Activated CD4-positive, alpha-beta T cell treated with anti-CD3 and anti-CD28 coated beads, Interleukin-2, amount 50 U/mL, for 1 hour (primary cell): ENCODE measurements around the gene LCN10.

Source experiments
- DNase-seq: peaks from one replicate; pipeline ENCODE4 v3.0.0-alpha.2; 2020

LCN10 gene

DNA sequence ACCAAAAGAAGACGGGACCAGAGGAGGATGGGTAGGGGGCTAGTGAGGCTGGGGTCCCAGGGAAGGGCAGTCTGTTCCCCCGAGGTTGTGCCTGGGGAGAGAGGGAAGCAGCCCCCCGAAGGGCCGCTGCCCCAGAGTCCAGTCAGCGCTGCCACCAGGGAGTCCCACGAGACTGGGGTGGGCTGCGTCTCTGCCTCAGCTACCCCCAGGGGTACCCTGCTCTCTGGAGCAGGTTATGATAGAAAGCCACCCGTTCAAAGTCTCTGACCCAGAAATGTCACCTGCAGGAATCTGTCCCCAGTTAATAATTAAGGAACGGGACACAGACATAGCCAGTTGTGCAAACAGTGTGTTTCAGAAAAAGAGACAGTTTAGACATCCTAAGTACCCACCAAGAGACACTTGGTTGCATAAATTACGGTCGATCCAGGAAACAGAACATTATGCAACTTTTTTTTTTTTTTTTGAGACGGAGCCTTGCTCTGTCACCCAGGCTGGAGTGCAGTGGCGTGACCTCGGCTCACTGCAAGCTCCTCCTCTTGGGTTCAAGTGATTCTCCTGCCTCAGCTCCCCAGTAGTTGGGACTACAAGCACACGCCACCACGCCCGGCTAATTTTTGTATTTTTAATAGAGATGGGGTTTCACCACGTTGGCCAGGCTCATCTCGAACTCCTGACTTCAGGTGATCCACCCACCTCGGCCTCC, 44.8 kb downstream of the LCN10 start:
- DNase-seq = no peak

DNA sequence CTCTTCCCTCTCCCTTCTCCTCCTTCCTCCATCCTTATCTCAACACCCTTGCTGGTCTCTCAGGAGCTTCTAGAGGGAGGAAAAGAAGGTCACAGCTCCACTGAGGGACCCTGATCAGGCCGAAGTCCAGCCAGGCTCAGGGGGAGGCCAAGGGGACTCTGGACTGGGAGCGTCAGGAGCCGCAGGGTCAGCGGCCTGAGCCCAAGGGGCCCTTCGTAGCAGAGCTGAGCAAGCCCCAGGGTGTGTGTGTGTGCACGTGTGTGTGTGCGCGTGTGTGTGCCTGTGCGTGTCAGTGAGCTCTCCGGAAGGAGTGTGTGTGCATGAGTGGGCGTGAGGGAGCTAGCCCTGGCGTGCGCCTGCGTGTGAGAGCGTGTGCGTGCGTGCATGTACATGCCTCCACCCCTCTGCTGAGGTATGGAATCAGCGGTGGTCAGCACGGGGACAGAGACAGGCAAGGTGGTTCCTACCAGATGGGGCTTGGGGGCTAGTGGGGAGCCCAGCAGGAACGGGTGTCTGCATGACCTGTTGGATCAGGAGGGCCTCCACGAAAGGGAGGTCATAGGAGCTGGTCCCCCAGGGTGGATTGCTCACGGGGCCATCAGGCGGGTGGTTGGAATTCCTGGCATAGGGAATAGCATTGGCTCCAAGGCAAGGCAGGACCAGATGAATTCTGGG, 45.5 kb downstream of the LCN10 start:
- no peak for DNase-seq

DNA sequence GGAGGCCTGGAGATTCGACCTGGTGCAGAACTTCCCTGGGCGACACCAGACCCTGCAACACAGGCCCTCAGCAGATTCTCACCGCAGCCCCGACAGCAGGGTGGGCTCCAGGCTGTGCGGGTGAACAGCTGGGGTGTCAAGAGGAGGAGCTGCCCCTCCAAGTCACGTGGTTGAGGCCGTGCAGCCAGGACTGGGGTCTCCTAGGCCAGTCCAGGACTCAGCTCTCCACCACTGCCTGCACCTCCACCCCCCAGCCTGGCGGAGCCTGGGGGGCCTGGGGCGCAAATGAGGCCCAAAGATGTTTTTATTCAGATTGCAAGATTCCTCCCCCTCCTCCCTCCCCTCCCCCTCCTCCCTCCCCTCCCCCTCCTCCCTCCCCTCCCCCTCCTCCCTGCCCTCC, 46.2 kb downstream of the LCN10 start:
- no peak for DNase-seq

DNA sequence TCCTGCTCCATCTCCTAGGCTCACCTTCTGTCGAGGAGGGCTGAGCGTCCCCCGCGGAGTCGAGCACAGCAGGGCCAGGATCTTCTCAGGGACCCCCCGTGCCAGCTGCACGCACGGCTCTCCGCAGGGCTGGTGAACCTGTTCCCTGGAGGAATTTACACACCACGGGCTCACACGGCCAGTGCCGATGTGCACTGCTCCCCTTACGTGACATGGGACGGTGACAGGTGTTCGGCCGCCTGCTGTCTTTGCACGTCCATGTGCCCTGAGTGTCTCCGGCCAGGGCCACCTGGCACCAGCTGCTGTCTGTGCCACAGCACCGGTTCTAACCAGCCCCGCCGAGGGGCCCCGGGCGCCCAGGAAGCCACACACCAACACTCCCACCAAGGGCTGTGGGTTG, 46.8 kb downstream of the LCN10 start:
- DNase-seq = no peak

DNA sequence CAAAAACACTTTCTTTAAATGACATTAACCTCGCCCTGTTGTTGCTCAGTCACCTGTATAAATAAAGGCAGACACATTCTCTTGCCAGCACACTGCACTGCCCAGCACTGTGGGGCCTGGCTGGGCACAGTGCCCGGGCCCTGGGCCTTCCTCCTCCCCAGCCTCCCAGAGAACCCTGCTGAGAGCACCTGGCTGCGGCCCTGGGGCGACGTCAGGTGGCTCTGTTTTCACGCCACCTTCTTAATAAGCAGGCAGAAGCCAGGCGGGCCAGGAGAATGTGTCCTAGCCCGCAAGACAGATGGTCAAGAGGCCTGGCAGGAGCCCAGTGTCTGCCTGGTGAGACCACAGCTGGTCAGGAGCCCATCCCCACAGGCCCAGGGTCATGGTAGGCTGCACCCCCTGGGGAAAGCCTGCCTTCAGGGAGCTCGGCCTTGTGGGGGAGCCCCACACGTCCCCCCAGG, 47.3 kb downstream of the LCN10 start:
- DNase-seq = no peak

DNA sequence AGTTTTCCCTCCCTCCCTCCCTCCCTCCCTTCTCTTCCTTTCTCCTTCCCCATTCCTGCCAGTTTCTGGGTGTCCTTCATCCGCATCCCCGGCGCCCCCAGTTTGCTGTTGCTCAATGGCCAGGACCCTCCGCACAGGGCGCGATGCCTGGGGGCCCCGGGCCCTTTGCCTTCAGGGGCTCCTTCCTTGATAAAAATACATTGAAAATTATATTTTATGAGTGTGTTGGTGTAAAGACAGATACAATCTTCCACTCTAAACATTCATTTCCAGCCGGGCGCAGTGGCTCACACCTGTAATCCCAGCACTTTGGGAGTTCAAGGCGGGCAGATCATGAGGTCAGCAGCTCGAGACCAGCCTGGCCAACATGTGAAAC, 47.9 kb downstream of the LCN10 start:
- DNase-seq = no peak

DNA sequence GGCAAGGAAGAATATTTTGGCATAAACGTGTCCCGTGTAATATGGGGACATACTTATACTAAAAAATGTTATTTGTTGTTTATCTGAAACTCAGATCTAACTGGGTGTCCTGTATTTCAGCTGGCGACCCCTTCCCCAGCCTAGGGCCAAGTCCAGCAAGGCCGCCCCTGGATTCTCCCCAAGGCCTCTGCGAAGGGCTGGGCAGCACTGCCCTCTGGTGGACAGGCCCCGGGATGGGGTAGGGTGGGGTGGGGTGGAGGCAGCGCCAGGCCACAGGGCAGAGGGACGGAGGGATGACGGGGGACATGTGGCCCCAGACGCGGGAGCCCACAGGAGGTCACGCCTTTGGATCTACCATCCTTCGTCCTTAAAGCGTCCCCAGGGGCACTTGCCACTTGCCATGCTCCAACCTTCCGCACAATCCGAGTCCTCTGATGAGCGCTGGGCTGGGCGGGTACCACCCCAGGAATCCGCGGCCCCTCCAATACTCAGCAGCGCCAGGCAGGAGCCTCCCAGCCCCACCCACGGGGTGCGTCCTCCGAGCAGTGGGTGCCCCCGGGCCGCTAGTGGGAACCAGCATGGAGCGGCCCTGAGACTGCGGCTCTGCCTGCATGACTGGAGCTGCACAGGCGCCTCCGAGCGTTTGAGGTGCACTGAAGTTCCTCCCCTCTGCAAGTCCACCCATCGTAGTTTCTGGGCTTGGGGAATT, 48.4 kb downstream of the LCN10 start:
- DNase-seq = no peak

DNA sequence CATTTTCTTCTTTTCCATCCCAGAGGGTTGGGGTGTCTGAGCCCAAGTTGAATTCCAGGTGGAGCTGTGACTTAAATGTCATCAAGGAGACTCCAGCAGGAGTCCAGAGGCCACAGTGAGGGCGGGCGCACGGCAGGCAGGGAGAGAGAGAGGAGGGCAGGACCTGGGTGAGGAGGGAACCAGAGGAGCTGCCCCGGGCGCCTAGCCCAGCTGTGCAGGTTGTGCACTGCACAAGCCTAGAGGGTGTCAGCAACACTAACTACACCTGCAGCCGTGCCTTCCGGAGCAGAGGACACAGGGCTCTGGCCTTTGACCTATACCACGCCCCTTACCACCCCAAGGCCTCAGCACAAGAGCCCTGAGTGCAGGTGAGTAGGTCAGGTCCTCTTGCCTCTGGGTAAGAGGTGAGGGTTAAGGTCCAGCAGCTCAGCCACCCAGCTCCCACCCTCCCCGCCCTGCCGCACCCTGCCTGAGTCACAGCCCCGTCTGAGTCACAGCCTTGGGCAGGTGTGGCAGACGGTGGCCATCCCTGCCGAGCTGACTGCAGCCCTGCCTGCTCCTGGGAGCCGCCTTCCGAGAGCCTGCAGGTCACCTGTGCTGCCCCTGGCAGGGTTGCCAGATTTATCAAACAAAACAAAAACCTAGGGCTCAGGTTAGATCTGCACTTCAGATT, 49.1 kb downstream of the LCN10 start:
- DNase-seq = no peak

DNA sequence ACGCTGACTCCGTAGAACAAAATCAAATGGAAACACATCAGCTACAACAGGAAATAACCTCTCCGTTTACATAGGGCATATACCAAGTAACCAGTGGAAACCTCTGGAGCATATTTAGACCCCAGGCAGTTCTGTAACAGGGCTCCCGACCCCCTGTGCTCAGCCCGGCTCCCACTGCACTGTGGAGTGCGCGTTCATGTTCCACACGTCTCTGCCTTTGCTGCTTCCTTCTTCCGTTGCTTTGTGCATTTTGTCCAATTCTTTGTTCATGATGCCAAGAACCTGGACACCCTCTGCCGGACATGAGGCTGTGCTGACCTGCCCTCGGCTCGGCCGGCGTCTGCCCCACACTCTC, 49.6 kb downstream of the LCN10 start:
- no peak for DNase-seq

DNA sequence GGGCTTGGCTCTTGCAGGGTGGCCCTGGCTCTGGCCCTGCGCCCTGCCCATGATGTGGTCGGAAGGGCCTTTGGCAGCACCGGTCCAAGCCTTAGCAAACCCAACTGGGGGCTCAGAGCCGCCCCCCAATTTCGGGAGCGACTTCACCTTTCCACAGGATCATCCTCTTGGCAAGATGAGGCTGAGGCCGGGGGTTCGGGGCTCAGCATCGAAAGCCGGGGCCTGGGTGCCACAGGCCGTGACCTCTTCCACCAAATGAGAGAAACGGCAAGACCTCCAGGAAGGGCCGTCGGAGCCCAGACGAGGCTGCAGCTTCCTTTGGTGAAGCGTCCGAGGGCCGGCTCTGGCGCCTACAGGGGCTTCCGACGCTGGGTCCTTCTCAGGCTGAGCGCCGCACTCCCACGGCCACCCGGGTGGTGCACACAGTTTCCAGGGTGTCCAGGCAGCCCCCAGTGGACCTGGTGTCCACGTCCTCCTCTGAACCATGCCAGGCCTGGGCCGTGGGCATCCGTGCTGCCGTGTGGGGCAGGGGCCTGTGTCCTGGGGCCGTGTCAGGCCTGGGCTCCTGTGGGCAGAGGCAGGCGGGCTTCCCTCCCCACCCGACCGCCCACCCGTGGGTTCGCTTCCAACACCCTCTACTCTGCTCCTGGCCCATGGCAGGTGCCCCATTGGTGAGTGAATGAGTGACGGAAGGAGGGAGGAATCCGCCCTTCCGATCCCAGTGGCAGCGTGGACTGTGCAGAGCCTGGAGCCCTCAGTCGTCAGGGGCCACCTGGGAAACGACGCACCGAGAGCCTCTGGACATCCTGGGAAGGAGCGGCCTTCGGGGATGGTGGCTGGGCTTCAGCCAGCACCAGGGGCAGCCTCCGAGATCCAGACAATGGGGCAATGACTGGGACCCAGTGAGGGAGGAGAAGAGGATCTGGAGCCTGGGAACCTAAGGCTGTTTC, 50.3 kb downstream of the LCN10 start:
- no peak for DNase-seq

DNA sequence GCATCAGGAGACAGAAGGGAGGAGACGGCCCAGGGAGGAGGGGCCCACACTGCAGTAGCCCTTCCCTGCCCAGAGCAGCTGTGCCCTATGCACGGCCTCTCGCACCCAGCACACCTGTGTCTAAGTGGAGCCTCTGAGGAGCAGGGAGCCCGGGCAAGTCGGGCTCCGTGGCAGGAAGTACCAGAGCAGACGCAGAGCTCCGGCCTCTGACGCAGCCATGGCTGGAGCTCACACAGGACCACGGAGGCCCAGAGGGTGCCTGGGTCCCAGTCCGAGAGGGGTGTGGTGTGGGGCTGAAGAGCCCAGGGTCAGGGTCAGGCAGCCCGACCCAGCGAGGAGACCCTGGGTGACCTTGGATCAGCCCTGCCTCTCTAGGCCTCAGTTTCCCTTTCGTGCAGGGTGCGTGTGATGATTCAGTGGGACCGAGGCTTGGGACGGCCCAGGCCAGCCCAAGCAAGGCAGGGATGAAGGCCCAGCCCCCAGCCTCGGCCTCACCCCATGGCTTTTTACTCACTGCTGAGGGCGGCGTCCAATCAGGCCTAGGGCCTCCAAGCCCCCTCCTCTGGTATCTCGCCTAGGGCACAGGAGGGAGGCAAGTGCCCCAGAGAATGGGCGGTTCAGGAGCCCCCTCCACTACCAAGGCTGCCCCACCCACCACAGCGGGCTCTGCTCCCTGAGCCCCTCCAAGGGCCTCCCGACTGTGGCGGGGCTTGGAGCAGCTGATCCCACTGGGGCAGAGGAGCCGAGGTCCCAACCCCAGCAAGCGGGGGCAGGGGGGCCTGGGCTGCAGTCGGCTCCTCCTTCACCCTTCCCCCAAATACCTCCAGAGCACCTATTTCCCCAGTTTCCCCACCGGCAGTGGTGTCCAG, 51.2 kb downstream of the LCN10 start:
- DNase-seq = no peak

DNA sequence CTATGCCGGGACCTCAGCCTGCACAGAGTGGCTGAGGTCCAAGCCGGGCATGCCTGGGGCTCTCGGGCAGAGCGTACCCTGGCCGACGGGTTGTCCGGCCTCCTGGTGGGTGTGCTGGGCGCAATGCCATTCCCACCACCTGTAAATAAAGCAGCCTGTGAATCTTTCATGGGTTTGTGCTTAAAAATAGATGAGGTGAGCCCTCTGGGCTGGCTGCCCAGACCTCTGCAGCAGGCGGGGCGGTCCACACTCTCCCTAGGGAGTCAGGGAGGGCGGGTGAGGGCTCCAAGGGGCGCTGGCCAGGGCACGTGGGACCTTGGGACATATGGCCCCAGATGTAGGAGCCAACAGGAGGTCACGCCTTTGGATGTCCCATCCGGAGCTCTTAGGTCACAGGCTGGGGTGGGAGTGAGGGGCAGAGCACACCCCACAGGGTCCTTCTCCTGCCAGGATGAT, 51.9 kb downstream of the LCN10 start:
- DNase-seq = no peak

DNA sequence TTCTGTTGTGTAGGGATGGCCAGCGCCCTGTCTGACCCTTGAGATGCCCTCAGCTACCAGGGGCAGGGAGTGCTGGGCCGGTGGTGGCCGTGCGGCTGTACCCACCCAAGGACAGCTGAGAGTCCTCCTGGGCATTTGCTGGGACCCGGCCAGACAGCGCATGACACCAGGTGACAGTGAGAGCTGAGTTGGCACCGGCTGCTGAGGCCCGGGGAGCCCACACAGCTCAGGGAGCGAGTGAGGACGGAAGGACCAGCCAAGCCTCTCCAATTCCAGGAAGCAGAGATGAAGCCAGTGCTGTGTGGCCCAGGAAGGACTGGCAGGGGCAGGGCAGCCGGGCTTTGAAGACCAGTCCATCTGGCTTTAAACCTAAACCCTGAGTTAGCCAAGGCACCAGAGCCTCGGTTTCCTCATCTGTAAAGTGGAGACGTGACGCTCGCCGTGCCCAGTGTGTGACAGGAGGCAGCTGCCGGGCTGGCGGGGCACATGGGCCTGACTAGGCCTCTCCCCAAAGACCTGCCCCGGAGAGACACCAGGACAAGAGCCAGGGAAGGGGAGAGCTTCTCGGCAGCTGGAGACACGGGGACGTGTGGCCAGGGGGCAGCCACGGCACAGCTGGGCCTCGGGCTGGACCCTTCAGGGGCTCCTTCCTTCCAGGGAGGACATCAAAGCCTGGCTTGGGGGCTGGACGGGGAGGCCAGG, 52.5 kb downstream of the LCN10 start:
- no peak for DNase-seq

DNA sequence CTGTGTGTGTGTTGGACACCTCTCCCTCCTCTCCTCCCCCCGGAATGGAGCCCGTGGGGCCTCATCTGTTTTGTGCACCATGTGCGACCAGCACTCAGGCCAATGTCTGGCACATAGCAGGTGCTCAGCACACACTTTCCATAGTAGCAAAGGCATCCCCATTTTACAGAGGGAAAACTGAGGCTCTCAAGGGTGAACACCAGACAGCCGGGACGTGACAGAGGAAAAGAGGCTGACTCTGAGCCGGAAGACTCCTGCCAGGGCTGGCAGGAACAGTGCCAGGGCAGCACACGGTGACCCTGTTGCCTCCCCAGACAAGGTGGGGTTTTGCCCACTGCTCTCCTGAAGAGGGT, 53.7 kb downstream of the LCN10 start:
- no peak for DNase-seq

DNA sequence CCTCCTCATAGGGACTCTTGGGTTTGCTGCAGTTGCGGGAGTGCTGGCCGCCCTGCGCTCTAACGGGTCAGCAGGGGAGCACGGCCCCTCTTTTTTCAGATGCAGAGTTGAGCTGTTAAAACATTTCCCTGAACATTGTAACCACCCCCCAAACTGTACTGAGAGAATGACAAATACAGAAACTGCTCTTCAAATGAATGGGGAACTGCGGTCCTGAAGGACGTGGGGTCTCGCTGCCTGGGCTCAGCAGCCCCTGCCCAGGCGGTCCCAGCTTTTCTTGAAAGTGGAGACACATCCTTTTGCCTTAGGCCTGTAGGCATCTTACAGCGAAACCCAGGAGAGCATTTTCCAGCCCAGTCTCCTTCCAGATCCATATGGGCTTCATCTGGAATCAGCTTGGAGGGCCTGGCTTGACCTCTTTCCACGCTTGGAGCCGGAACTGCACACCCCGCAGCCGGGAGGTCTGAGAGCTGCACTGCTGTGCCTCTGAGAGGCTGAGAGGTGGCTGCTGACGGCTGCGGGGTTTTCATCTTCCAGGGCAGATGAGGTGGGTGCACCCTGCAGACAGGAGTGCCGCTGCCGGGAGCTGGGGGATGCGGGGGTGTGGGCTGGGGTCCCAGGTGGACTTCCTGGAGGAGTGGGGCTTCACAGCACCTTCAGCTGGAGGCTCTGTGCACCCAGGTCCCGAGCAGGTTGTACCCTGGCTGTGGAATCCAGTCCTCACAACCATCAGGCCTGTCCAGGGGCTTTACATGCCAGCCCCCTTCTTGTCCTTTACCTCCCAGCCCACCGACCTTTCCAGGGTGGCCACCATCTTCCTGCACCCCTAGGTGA, 54.2 kb downstream of the LCN10 start:
- no peak for DNase-seq
